HG03280 (cell line): ENCODE data around the gene DESI2.
"Not testable (repeated sequence)": the region's sequence is repeated elsewhere in the genome, so short reads cannot be mapped to it uniquely, and the experiment has no call there.

Experiments used
- ATAC-seq: cut with Tn5 transposase; IDR thresholded peaks from one replicate; pipeline ENCODE4 v1.9.1; 2021; ENCODE audit warnings: mild to moderate bottlenecking, moderate library complexity; ENCODE audit not compliant: unreplicated experiment

The DESI2 gene

GRCh38 chr1:244654108-244655038 lies 1.4 kb downstream of the DESI2 start:
- ATAC-seq, result no peak

- ATAC-seq, result no peak
Measured at GRCh38 chr1:244655186-244655585, 2.3 kb downstream of the DESI2 start.

GRCh38 chr1:244657421-244657820 lies 4.5 kb downstream of the DESI2 start:
- no peak for ATAC-seq

- ATAC-seq, result no peak
Measured at GRCh38 chr1:244659694-244660093, 6.8 kb downstream of the DESI2 start.

- ATAC-seq, result no peak
Measured at GRCh38 chr1:244660595-244660994, 7.7 kb downstream of the DESI2 start.

- ATAC-seq, result not testable (repeated sequence)
Measured at GRCh38 chr1:244661569-244662312, 8.8 kb downstream of the DESI2 start.

GRCh38 chr1:244662599-244662998 lies 9.7 kb downstream of the DESI2 start:
- no peak for ATAC-seq

- ATAC-seq, result no peak
Measured at GRCh38 chr1:244664353-244664752, 11.4 kb downstream of the DESI2 start.

GRCh38 chr1:244665771-244666217 lies 12.9 kb downstream of the DESI2 start:
- peak; percentile 83 for ATAC-seq

- ATAC-seq, result not testable (repeated sequence)
Measured at GRCh38 chr1:244666672-244667418, 13.9 kb downstream of the DESI2 start.

- ATAC-seq, result no peak
Measured at GRCh38 chr1:244667797-244668196, 14.9 kb downstream of the DESI2 start.

- no peak for ATAC-seq
Measured at GRCh38 chr1:244672946-244673682, 20.2 kb downstream of the DESI2 start.

- ATAC-seq, result no peak
Measured at GRCh38 chr1:244674446-244674845, 21.5 kb downstream of the DESI2 start.

GRCh38 chr1:244675167-244675566 lies 22.2 kb downstream of the DESI2 start:
- no peak for ATAC-seq

GRCh38 chr1:244678697-244679096 lies 25.8 kb downstream of the DESI2 start:
- ATAC-seq, result no peak

GRCh38 chr1:244680667-244681066 lies 27.7 kb downstream of the DESI2 start:
- no peak for ATAC-seq

- ATAC-seq, result not testable (repeated sequence)
Measured at GRCh38 chr1:244682087-244682486, 29.2 kb downstream of the DESI2 start.

- ATAC-seq, result no peak
Measured at GRCh38 chr1:244695937-244696336, 43.0 kb downstream of the DESI2 start.

- no peak for ATAC-seq
Measured at GRCh38 chr1:244699741-244700140, 46.8 kb downstream of the DESI2 start.

- no peak for ATAC-seq
Measured at GRCh38 chr1:244700808-244701207, 47.9 kb downstream of the DESI2 start.
